ENCODE measurements around the gene CDKAL1.

Gene CDKAL1

GRCh38 chr6:21220271-21220987, 686.2 kb downstream of the CDKAL1 start:
- Histone ChIP-seq H3K4me1 (ENCODE audit: control extremely low read depth in 1 of 4, control insufficient read depth in 4 of 4, insufficient read depth in 4 of 4, low read length in 3 of 4) (no peaks in the 10 kb centered on the region), H3K27ac (ENCODE audit: insufficient read depth in 1 of 2, low read depth in 1 of 2, low read length in 2 of 2, poor library complexity in 1 of 2, severe bottlenecking in 2 of 2) (no peak overlapping the region), H3K27me3 (replicated peaks in 2 of 5; ENCODE audit: control insufficient read depth in 4 of 5, insufficient read depth in 5 of 5, low read length in 4 of 5) (no peaks in the 10 kb centered on the region), H3K9me3 (ENCODE audit: control extremely low read depth in 1 of 5, control insufficient read depth in 4 of 5, insufficient read depth in 2 of 5, low read depth in 1 of 5, low read length in 4 of 5) (no peaks in the 10 kb centered on the region), H3K36me3 (ENCODE audit: control insufficient read depth in 4 of 4, insufficient read depth in 4 of 4, low read length in 3 of 4) (peaks cover 0 to 11% (median 5%) of the 10 kb centered on the region in 4 experiments), H3K4me3 (ENCODE audit: control insufficient read depth in 1 of 7, extremely low read depth in 1 of 7, insufficient read depth in 4 of 7, low read depth in 2 of 7, low read length in 6 of 7) (no peak overlapping the region)
- DNase-seq = no peak
- ChIA-PET POLR2A (no interaction called here), CTCF (no interaction called here)
- 92% methylated on average over 2 of the region's 5 CpGs for WGBS (ENCODE audit: insufficient coverage)

GRCh38 chr6:21222656-21223055, 688.4 kb downstream of the CDKAL1 start:
- Histone ChIP-seq H3K27ac (ENCODE audit: insufficient read depth in 1 of 2, low read depth in 1 of 2, low read length in 2 of 2, poor library complexity in 1 of 2, severe bottlenecking in 2 of 2) (no peak overlapping the region), H3K4me3 (ENCODE audit: control insufficient read depth in 1 of 7, extremely low read depth in 1 of 7, insufficient read depth in 4 of 7, low read depth in 2 of 7, low read length in 6 of 7) (no peak overlapping the region), H3K36me3 (ENCODE audit: control insufficient read depth in 4 of 4, insufficient read depth in 4 of 4, low read length in 3 of 4) (peaks cover 0 to 11% (median 4%) of the 10 kb centered on the region in 4 experiments), H3K27me3 (replicated peaks in 2 of 5; ENCODE audit: control insufficient read depth in 4 of 5, insufficient read depth in 5 of 5, low read length in 4 of 5) (no peaks in the 10 kb centered on the region), H3K4me1 (ENCODE audit: control extremely low read depth in 1 of 4, control insufficient read depth in 4 of 4, insufficient read depth in 4 of 4, low read length in 3 of 4) (no peaks in the 10 kb centered on the region), H3K9me3 (ENCODE audit: control extremely low read depth in 1 of 5, control insufficient read depth in 4 of 5, insufficient read depth in 2 of 5, low read depth in 1 of 5, low read length in 4 of 5) (no peaks in the 10 kb centered on the region)
- 97% methylated on average over 6 of the region's 7 CpGs for WGBS (ENCODE audit: insufficient coverage)
- no peak for DNase-seq
- CTCF ChIA-PET = interaction anchor here (1.3 kb wide), 1 partner anchor 15 kb away, joined by 4 read pairs; no protein-coding TSS in a partner anchor
- POLR2A ChIA-PET = no interaction called here

- H3K27me3 ChIP-seq (replicated peaks in 2 of 5; ENCODE audit: control insufficient read depth in 4 of 5, insufficient read depth in 5 of 5, low read length in 4 of 5) = no peaks in the 10 kb centered on the region
- ChIA-PET POLR2A (no interaction called here), CTCF (no interaction called here)
- H3K27ac ChIP-seq (ENCODE audit: insufficient read depth in 1 of 2, low read depth in 1 of 2, low read length in 2 of 2, poor library complexity in 1 of 2, severe bottlenecking in 2 of 2) = no peak overlapping the region
- no peak overlapping the region for H3K4me3 ChIP-seq (ENCODE audit: control insufficient read depth in 1 of 7, extremely low read depth in 1 of 7, insufficient read depth in 4 of 7, low read depth in 2 of 7, low read length in 6 of 7)
- H3K36me3 ChIP-seq (ENCODE audit: control insufficient read depth in 4 of 4, insufficient read depth in 4 of 4, low read length in 3 of 4) = peaks cover 2 to 11% (median 3%) of the 10 kb centered on the region in 4 experiments
- no peaks in the 10 kb centered on the region for H3K4me1 ChIP-seq (ENCODE audit: control extremely low read depth in 1 of 4, control insufficient read depth in 4 of 4, insufficient read depth in 4 of 4, low read length in 3 of 4)
- no peak for DNase-seq
- WGBS (ENCODE audit: insufficient coverage) = 100% methylated on average over 1 of the region's 5 CpGs
- no peaks in the 10 kb centered on the region for H3K9me3 ChIP-seq (ENCODE audit: control extremely low read depth in 1 of 5, control insufficient read depth in 4 of 5, insufficient read depth in 2 of 5, low read depth in 1 of 5, low read length in 4 of 5)
Measured at GRCh38 chr6:21225912-21226311, 691.7 kb downstream of the CDKAL1 start.

- WGBS (ENCODE audit: insufficient coverage) = 98% methylated on average over 5 of the region's 6 CpGs
- POLR2A ChIA-PET = no interaction called here
Measured at GRCh38 chr6:21227486-21227885, 693.2 kb downstream of the CDKAL1 start.

GRCh38 chr6:21228411-21228810, 694.2 kb downstream of the CDKAL1 start:
- no peak overlapping the region for H3K27ac ChIP-seq (ENCODE audit: insufficient read depth in 1 of 2, low read depth in 1 of 2, low read length in 2 of 2, poor library complexity in 1 of 2, severe bottlenecking in 2 of 2)
- CTCF ChIA-PET = no interaction called here
- 100% methylated on average over 1 of the region's 2 CpGs for WGBS (ENCODE audit: insufficient coverage)

More at GRCh38 chr6:21227486-21227885, 693.2 kb downstream of the CDKAL1 start:
- no peak overlapping the region for H3K4me3 ChIP-seq (ENCODE audit: control insufficient read depth in 1 of 7, extremely low read depth in 1 of 7, insufficient read depth in 4 of 7, low read depth in 2 of 7, low read length in 6 of 7)
- H3K27ac ChIP-seq (ENCODE audit: insufficient read depth in 1 of 2, low read depth in 1 of 2, low read length in 2 of 2, poor library complexity in 1 of 2, severe bottlenecking in 2 of 2) = no peak overlapping the region
- no peaks in the 10 kb centered on the region for H3K27me3 ChIP-seq (replicated peaks in 2 of 5; ENCODE audit: control insufficient read depth in 4 of 5, insufficient read depth in 5 of 5, low read length in 4 of 5)
- no peaks in the 10 kb centered on the region for H3K9me3 ChIP-seq (ENCODE audit: control extremely low read depth in 1 of 5, control insufficient read depth in 4 of 5, insufficient read depth in 2 of 5, low read depth in 1 of 5, low read length in 4 of 5)
- CTCF ChIA-PET = no interaction called here
- H3K36me3 ChIP-seq (ENCODE audit: control insufficient read depth in 4 of 4, insufficient read depth in 4 of 4, low read length in 3 of 4) = peaks cover 2 to 16% (median 6%) of the 10 kb centered on the region in 4 experiments
- no peaks in the 10 kb centered on the region for H3K4me1 ChIP-seq (ENCODE audit: control extremely low read depth in 1 of 4, control insufficient read depth in 4 of 4, insufficient read depth in 4 of 4, low read length in 3 of 4)
- DNase-seq = no peak

GRCh38 chr6:21228876-21229460, 694.7 kb downstream of the CDKAL1 start:
- H3K4me1 ChIP-seq (ENCODE audit: control extremely low read depth in 1 of 4, control insufficient read depth in 4 of 4, insufficient read depth in 4 of 4, low read length in 3 of 4) = no peaks in the 10 kb centered on the region
- DNase-seq = no peak
- no peaks in the 10 kb centered on the region for H3K27me3 ChIP-seq (replicated peaks in 2 of 5; ENCODE audit: control insufficient read depth in 4 of 5, insufficient read depth in 5 of 5, low read length in 4 of 5)
- no peak overlapping the region for H3K27ac ChIP-seq (ENCODE audit: insufficient read depth in 1 of 2, low read depth in 1 of 2, low read length in 2 of 2, poor library complexity in 1 of 2, severe bottlenecking in 2 of 2)
- peaks cover 5 to 30% (median 10%) of the 10 kb centered on the region in 4 experiments for H3K36me3 ChIP-seq (ENCODE audit: control insufficient read depth in 4 of 4, insufficient read depth in 4 of 4, low read length in 3 of 4)
- CTCF ChIA-PET = no interaction called here
- POLR2A ChIA-PET = no interaction called here
- no peak overlapping the region for H3K4me3 ChIP-seq (ENCODE audit: control insufficient read depth in 1 of 7, extremely low read depth in 1 of 7, insufficient read depth in 4 of 7, low read depth in 2 of 7, low read length in 6 of 7)
- 97% methylated on average over 4 of the region's 6 CpGs for WGBS (ENCODE audit: insufficient coverage)
- peaks cover 0 to 10% (median 7%) of the 10 kb centered on the region in 5 experiments for H3K9me3 ChIP-seq (ENCODE audit: control extremely low read depth in 1 of 5, control insufficient read depth in 4 of 5, insufficient read depth in 2 of 5, low read depth in 1 of 5, low read length in 4 of 5)

More at GRCh38 chr6:21228411-21228810, 694.2 kb downstream of the CDKAL1 start:
- Histone ChIP-seq H3K4me3 (ENCODE audit: control insufficient read depth in 1 of 7, extremely low read depth in 1 of 7, insufficient read depth in 4 of 7, low read depth in 2 of 7, low read length in 6 of 7) (no peak overlapping the region), H3K36me3 (ENCODE audit: control insufficient read depth in 4 of 4, insufficient read depth in 4 of 4, low read length in 3 of 4) (peaks cover 2 to 25% (median 8%) of the 10 kb centered on the region in 4 experiments), H3K4me1 (ENCODE audit: control extremely low read depth in 1 of 4, control insufficient read depth in 4 of 4, insufficient read depth in 4 of 4, low read length in 3 of 4) (no peaks in the 10 kb centered on the region), H3K9me3 (ENCODE audit: control extremely low read depth in 1 of 5, control insufficient read depth in 4 of 5, insufficient read depth in 2 of 5, low read depth in 1 of 5, low read length in 4 of 5) (peaks cover 0 to 7% (median 3%) of the 10 kb centered on the region in 5 experiments), H3K27me3 (replicated peaks in 2 of 5; ENCODE audit: control insufficient read depth in 4 of 5, insufficient read depth in 5 of 5, low read length in 4 of 5) (no peaks in the 10 kb centered on the region)
- DNase-seq = no peak
- POLR2A ChIA-PET = no interaction called here

GRCh38 chr6:21230536-21230935, 696.3 kb downstream of the CDKAL1 start:
- WGBS (ENCODE audit: insufficient coverage) = 76% methylated on average over 4 of the region's 5 CpGs
- CTCF ChIA-PET = no interaction called here
- no peaks in the 10 kb centered on the region for H3K27me3 ChIP-seq (replicated peaks in 2 of 5; ENCODE audit: control insufficient read depth in 4 of 5, insufficient read depth in 5 of 5, low read length in 4 of 5)
- no peak overlapping the region for H3K4me3 ChIP-seq (ENCODE audit: control insufficient read depth in 1 of 7, extremely low read depth in 1 of 7, insufficient read depth in 4 of 7, low read depth in 2 of 7, low read length in 6 of 7)
- peaks cover 4 to 18% (median 7%) of the 10 kb centered on the region in 5 experiments for H3K9me3 ChIP-seq (ENCODE audit: control extremely low read depth in 1 of 5, control insufficient read depth in 4 of 5, insufficient read depth in 2 of 5, low read depth in 1 of 5, low read length in 4 of 5)
- H3K4me1 ChIP-seq (ENCODE audit: control extremely low read depth in 1 of 4, control insufficient read depth in 4 of 4, insufficient read depth in 4 of 4, low read length in 3 of 4) = no peaks in the 10 kb centered on the region
- DNase-seq = no peak
- POLR2A ChIA-PET = no interaction called here
- H3K36me3 ChIP-seq (ENCODE audit: control insufficient read depth in 4 of 4, insufficient read depth in 4 of 4, low read length in 3 of 4) = peaks cover 10 to 37% (median 12%) of the 10 kb centered on the region in 4 experiments
- no peak overlapping the region for H3K27ac ChIP-seq (ENCODE audit: insufficient read depth in 1 of 2, low read depth in 1 of 2, low read length in 2 of 2, poor library complexity in 1 of 2, severe bottlenecking in 2 of 2)

Data from common myeloid progenitor, CD34-positive (primary cell).